Measurements from ENCODE around the gene OR1F1. TPM values are rescaled to one million over a fixed set of nuclear protein-coding genes. Genes with fewer than 3 reads are reported as not detected.

The OR1F1 gene
- total RNA-seq, 1 experiment from 2014 or later: 0.44 TPM

DNA sequence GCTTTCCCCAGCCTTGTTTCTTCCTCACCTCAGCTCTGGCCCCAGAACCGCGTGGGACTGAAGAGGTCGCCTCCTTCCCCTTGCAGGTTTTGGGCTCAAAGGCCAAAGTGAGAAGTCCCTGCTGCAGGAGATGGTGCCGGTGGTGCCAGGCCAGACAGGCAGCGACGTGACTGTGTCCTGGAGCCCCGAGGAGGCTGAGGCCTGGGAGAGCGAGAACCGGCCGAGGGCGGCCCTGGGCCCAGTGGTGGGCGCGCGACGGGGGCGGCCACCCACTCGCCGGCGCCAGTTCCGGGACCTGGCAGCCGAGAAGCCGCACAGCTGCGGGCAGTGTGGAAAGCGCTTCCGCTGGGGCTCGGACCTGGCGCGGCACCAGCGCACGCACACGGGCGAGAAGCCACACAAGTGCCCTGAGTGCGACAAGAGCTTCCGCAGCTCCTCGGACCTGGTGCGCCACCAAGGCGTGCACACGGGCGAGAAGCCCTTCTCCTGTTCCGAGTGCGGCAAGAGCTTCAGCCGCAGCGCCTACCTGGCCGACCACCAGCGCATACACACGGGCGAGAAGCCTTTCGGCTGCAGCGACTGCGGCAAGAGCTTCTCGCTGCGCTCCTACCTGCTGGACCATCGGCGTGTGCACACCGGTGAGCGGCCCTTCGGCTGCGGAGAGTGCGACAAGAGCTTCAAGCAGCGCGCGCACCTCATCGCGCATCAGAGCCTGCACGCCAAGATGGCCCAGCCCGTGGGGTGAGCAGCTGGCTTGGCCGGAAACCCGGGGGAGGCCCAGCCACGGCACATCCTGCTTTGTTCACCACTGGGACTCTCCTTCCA lies 47.2 kb upstream of the OR1F1 start:
- Mint-ChIP-seq H3K9me3 (no peaks in the 10 kb centered on the region), H3K27me3 (ENCODE audit: low read depth) (no peaks in the 10 kb centered on the region), H3K27ac (no peak overlapping the region), H3K4me3 (no peak overlapping the region), H3K4me1 (peaks cover 4% of the 10 kb centered on the region; the same call in 1 of the 2 replicates), H3K36me3 (peaks cover 7% of the 10 kb centered on the region; the same call in 1 of the 2 replicates)
- POLR2A ChIA-PET: interaction anchor here (0.8 kb wide), 1 partner anchor 9 kb away, joined by 3 read pairs; no protein-coding TSS in a partner anchor
- ATAC-seq: no peak
- DNase-seq (ENCODE audit: low spot score): no peak
- TF ChIP-seq SMAD3 (CRISPR knock-in tag; IDR thresholded peaks at IDR 0.05; ENCODE audit: borderline replicate concordance) (no peak), GRHL2 (CRISPR knock-in tag; IDR thresholded peaks at IDR 0.05; ENCODE audit: insufficient replicate concordance, severe bottlenecking) (no peak), ERG (CRISPR knock-in tag; IDR thresholded peaks at IDR 0.05) (no peak), NR2C2 (CRISPR knock-in tag; IDR thresholded peaks at IDR 0.05) (no peak), FOXK1 (CRISPR knock-in tag; IDR thresholded peaks at IDR 0.05) (no peak), ZBTB21 (CRISPR knock-in tag; IDR thresholded peaks at IDR 0.05; ENCODE audit: borderline replicate concordance) (no peak), PRRX2 (CRISPR knock-in tag; IDR thresholded peaks at IDR 0.05) (no peak), ZNF512 (CRISPR knock-in tag; IDR thresholded peaks at IDR 0.05; ENCODE audit: borderline replicate concordance) (no peak), ZNF263 (CRISPR knock-in tag; IDR thresholded peaks at IDR 0.05; ENCODE audit: low read depth) (no peak), GTF2I (CRISPR knock-in tag; conservative IDR thresholded peaks at IDR 0.05) (no peak), ZNF425 (CRISPR knock-in tag; conservative IDR thresholded peaks at IDR 0.05) (no peak), SMAD4 (CRISPR knock-in tag; IDR thresholded peaks at IDR 0.05) (no peak), ZNF396 (CRISPR knock-in tag; IDR thresholded peaks at IDR 0.05; ENCODE audit: borderline replicate concordance) (no peak)
- CTCF ChIA-PET: interaction anchor here (1.3 to 1.7 kb wide), 3 partner anchors 9 to 11 kb away, joined by 4 to 6 read pairs (median 4); no protein-coding TSS in a partner anchor

DNA sequence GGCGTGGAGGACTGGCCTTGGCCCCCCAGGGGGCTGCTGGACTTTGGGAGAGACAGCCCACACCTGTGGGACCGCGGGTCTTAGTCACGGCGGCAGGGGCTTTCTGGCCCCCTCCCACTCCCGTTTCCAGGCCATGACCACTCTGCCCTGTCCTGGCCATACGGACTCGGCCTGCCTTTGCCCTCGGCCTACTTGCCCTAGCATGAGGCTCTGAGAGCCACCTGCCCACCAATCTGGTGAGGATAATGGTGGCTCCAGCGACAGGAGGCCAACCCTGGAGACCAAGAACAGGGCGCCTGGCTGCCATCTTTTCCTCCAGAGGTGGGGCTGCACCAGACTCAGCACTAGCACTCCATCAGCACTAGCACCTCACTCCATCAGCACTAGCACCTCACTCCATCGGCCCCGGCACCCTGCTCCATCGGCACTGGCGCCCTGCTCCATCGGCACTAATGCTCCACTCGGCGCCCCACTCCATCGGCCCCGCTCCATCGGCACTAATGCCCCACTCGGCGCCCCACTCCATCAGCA lies 46.2 kb upstream of the OR1F1 start:
- no peak for TF ChIP-seq TEAD1 (CRISPR knock-in tag; IDR thresholded peaks at IDR 0.05)
- TF ChIP-seq EMX1 (CRISPR knock-in tag; IDR thresholded peaks at IDR 0.05): no peak
- no peak for TF ChIP-seq PRRX2 (CRISPR knock-in tag; IDR thresholded peaks at IDR 0.05)
- no peak for TF ChIP-seq E2F4 (CRISPR knock-in tag; IDR thresholded peaks at IDR 0.05; ENCODE audit: borderline replicate concordance, low read depth)
- TF ChIP-seq ZNF396 (CRISPR knock-in tag; IDR thresholded peaks at IDR 0.05; ENCODE audit: borderline replicate concordance): no peak
- no peak for TF ChIP-seq SOX15 (CRISPR knock-in tag; IDR thresholded peaks at IDR 0.05)
- TF ChIP-seq, protein P1, sequence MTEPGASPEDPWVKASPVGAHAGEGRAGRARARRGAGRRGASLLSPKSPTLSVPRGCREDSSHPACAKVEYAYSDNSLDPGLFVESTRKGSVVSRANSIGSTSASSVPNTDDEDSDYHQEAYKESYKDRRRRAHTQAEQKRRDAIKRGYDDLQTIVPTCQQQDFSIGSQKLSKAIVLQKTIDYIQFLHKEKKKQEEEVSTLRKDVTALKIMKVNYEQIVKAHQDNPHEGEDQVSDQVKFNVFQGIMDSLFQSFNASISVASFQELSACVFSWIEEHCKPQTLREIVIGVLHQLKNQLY (CRISPR knock-in tag; IDR thresholded peaks at IDR 0.05): no peak
- TF ChIP-seq KAT7 (CRISPR knock-in tag; IDR thresholded peaks at IDR 0.05; ENCODE audit: borderline replicate concordance): no peak
- peaks cover 4% of the 10 kb centered on the region for H3K27me3 Mint-ChIP-seq (ENCODE audit: low read depth)
- no peaks in the 10 kb centered on the region for H3K9me3 Mint-ChIP-seq
- DNase-seq (ENCODE audit: low spot score): no peak
- no peaks in the 10 kb centered on the region for H3K4me1 Mint-ChIP-seq
- no peak for ATAC-seq
- no peak overlapping the region for H3K4me3 Mint-ChIP-seq
- CTCF ChIA-PET: interaction anchor here (1.4 kb wide), 1 partner anchor 12 kb away, joined by 6 read pairs; no protein-coding TSS in a partner anchor
- POLR2A ChIA-PET: interaction anchor here (0.8 kb wide), 1 partner anchor 8 kb away, joined by 3 read pairs; no protein-coding TSS in a partner anchor
- peaks cover 7% of the 10 kb centered on the region; the same call in 1 of the 2 replicates for H3K36me3 Mint-ChIP-seq
- no peak overlapping the region for H3K27ac Mint-ChIP-seq

All from WTC11 (cell line).